SK-N-SH (cell line): ENCODE results near the gene ATAD3B. TPM values are rescaled to one million over a fixed set of nuclear protein-coding genes. Genes with fewer than 3 reads are reported as not detected.

Source experiments
- CTCF ChIA-PET: fragments of 300-600, 350-600 bp; formaldehyde crosslinking; extraction: SDS; loops from one replicate; lab custom pipeline; 2021; lab: Yijun Ruan, JAX
- POLR2A ChIA-PET: fragments of 350-600 bp; sonication (Branson Sonifier 250); formaldehyde crosslinking; extraction: SDS; loops from one replicate; lab custom pipeline; 2020; ENCODE audit warnings: antibody characterized with exemption, inconsistent platforms; lab: Yijun Ruan, JAX
- DNase-seq: peaks from one replicate; pipeline ENCODE4 v3.0.0; 2012
- H2AFZ ChIP-seq: fragments of 200-600 bp; sonication (generic); 2 replicates; pipeline ENCODE4 v1.8.1; 2016; ENCODE audit warnings: antibody characterized with exemption, mild to moderate bottlenecking, low read depth
- H3F3A ChIP-seq: fragments of 200-600 bp; sonication (generic); replicated peaks from 2 replicates; pipeline ENCODE3; 2016; ENCODE audit warnings: antibody characterized with exemption, mild to moderate bottlenecking; ENCODE audit not compliant: insufficient read depth
- H3K27ac ChIP-seq, 2 experiments: fragments of 200-500 bp in 1 of 2; fragments of 200-600 bp in 1 of 2; sonication (Bioruptor generic) in 1 of 2; sonication (generic), shearing (Covaris generic) in 1 of 2; 2 replicates each; pipeline versions ENCODE4 v1.5.1 to v1.6.1; 2014 to 2016; ENCODE audit warnings: low read depth in 2 of 2, inconsistent platforms in 1 of 2, low read length in 1 of 2, mild to moderate bottlenecking in 1 of 2, mixed read lengths in 1 of 2
- H3K27me3 ChIP-seq: fragments of 200-600 bp; sonication (generic), shearing (Covaris generic); 2 replicates; pipeline ENCODE4 v1.6.1; 2016; ENCODE audit warnings: mixed run types; ENCODE audit not compliant: insufficient read depth
- H3K36me3 ChIP-seq, 2 experiments: fragments of 200-500 bp in 1 of 2; fragments of 200-600 bp in 1 of 2; sonication (Bioruptor generic) in 1 of 2; sonication (generic) in 1 of 2; replicated peaks in 1 of 2; 2 replicates each; pipeline versions ENCODE3 to v1.5.1; 2014 to 2016; ENCODE audit warnings: low read length in 1 of 2, mild to moderate bottlenecking in 1 of 2; ENCODE audit not compliant: insufficient read depth in 2 of 2, control insufficient read depth in 1 of 2
- H3K4me1 ChIP-seq, 2 experiments: fragments of 200-500 bp in 1 of 2; fragments of 200-600 bp in 1 of 2; sonication (Bioruptor generic) in 1 of 2; sonication (generic), shearing (Covaris generic) in 1 of 2; 2 replicates each; pipeline versions ENCODE4 v1.5.1 to v1.6.1; 2014 to 2016; ENCODE audit warnings: low read depth in 1 of 2, low read length in 1 of 2, mixed run types in 1 of 2; ENCODE audit not compliant: insufficient read depth in 2 of 2, control insufficient read depth in 1 of 2
- H3K4me2 ChIP-seq: fragments of 200-600 bp; sonication (generic), shearing (Covaris generic); 2 replicates; pipeline ENCODE4 v1.6.1; 2017; ENCODE audit warnings: mixed run types
- H3K4me3 ChIP-seq, 2 experiments: fragments of 200-500 bp in 1 of 2; fragments of 200-600 bp in 1 of 2; sonication (Bioruptor generic) in 1 of 2; sonication (generic), shearing (Covaris generic) in 1 of 2; 2 replicates each; pipeline versions ENCODE4 v1.5.1 to v1.8.1; 2014 to 2016; ENCODE audit warnings: low read depth in 2 of 2, inconsistent platforms in 1 of 2, low read length in 1 of 2, mild to moderate bottlenecking in 1 of 2, mixed read lengths in 1 of 2, moderate library complexity in 1 of 2
- H3K79me2 ChIP-seq: fragments of 200-600 bp; sonication (generic); 2 replicates; pipeline ENCODE4 v1.8.1; 2017; ENCODE audit warnings: mild to moderate bottlenecking; ENCODE audit not compliant: insufficient read depth
- H3K9ac ChIP-seq: fragments of 200-600 bp; sonication (generic); 2 replicates; pipeline ENCODE4 v1.6.1; 2017; ENCODE audit warnings: mixed run types
- H3K9me2 ChIP-seq: fragments of 200-600 bp; sonication (generic); 2 replicates; pipeline ENCODE4 v1.6.1; 2017; ENCODE audit warnings: mixed run types
- H3K9me3 ChIP-seq: fragments of 200-600 bp; sonication (generic); 2 replicates; pipeline ENCODE4 v1.6.1; 2017; ENCODE audit warnings: mixed run types, mild to moderate bottlenecking, moderate library complexity
- H4K20me1 ChIP-seq: fragments of 200-600 bp; sonication (generic); 2 replicates; pipeline ENCODE4 v1.6.1; 2017; ENCODE audit warnings: mild to moderate bottlenecking, mixed run types; ENCODE audit not compliant: insufficient read depth
- CTCF ChIP-seq: fragments of 200-600 bp; sonication (generic); IDR thresholded peaks from 2 replicates; pipeline ENCODE4 v1.6.1; 2017; ENCODE audit warnings: antibody characterized with exemption, mild to moderate bottlenecking, moderate library complexity
- ELF1 ChIP-seq: IDR thresholded peaks from 2 replicates; pipeline ENCODE4 v1.4.0; 2012
- EP300 ChIP-seq, 2 experiments: IDR thresholded peaks; 2 replicates each; pipeline versions ENCODE4 v1.4.0 to v1.6.1; 2012; ENCODE audit warnings: borderline replicate concordance in 1 of 2, low read depth in 1 of 2, low read length in 1 of 2
- EZH2phosphoT487 ChIP-seq: fragments of 200-600 bp; sonication (generic); IDR thresholded peaks from 2 replicates; pipeline ENCODE4 v1.6.1; 2017; ENCODE audit warnings: low read depth, mixed run types, mild to moderate bottlenecking, antibody characterized with exemption, moderate library complexity, borderline replicate concordance
- MAX ChIP-seq: IDR thresholded peaks from 2 replicates; pipeline ENCODE4 v1.4.0; 2012; ENCODE audit warnings: low read depth
- MEF2A ChIP-seq: IDR thresholded peaks from 2 replicates; pipeline ENCODE4 v1.4.0; 2012; ENCODE audit warnings: low read depth, borderline replicate concordance
- NRF1 ChIP-seq: IDR thresholded peaks from 2 replicates; pipeline ENCODE4 v1.6.1; 2012; ENCODE audit warnings: low read depth, mild to moderate bottlenecking, low read length
- PBX3 ChIP-seq: IDR thresholded peaks from 2 replicates; pipeline ENCODE4; 2012
- RCOR1 ChIP-seq: fragments of 150-350 bp; IDR thresholded peaks from 2 replicates; pipeline ENCODE4 v1.6.1; 2017; ENCODE audit warnings: antibody characterized with exemption, low read length
- RXRA ChIP-seq: IDR thresholded peaks from 2 replicates; pipeline ENCODE4 v1.4.0; 2012; ENCODE audit warnings: low read depth, mild to moderate bottlenecking, borderline replicate concordance
- SIN3A ChIP-seq: IDR thresholded peaks from 2 replicates; pipeline ENCODE4 v1.6.1; 2012; ENCODE audit warnings: low read depth, mild to moderate bottlenecking, low read length, moderate library complexity, borderline replicate concordance
- TEAD4 ChIP-seq: IDR thresholded peaks from 2 replicates; pipeline ENCODE4 v1.4.0; 2012; ENCODE audit warnings: mild to moderate bottlenecking, borderline replicate concordance; ENCODE audit not compliant: insufficient read depth
- YY1 ChIP-seq: IDR thresholded peaks from 2 replicates; pipeline ENCODE4 v1.4.0; 2012; ENCODE audit warnings: low read depth, mild to moderate bottlenecking
- WGBS: methylation state at CpG from one replicate; pipeline ENCODE4 v1.1.6; 2017; ENCODE audit warnings: low lambda C conversion rate; 5-methylcytosine and 5-hydroxymethylcytosine counted together
- polyA plus RNA-seq, 3 experiments: library from polyadenylated mRNA; depleted of rRNA; stranded (reverse); fragments of >200 nt; gene quantifications; 2 replicates each; pipeline ENCODE4 v1.2.3, GENCODE V29; 2012
- TF ChIP-seq, protein P1 (sequence below): fragments of 150-350 bp; IDR thresholded peaks from 2 replicates; pipeline ENCODE4 v1.6.1; 2016; ENCODE audit warnings: mild to moderate bottlenecking, low read depth, low read length

Gene ATAD3B
- polyA plus RNA-seq, 1 of the 3 experiments (the other 2 are of a cell fraction): 71.6 TPM

DNA sequence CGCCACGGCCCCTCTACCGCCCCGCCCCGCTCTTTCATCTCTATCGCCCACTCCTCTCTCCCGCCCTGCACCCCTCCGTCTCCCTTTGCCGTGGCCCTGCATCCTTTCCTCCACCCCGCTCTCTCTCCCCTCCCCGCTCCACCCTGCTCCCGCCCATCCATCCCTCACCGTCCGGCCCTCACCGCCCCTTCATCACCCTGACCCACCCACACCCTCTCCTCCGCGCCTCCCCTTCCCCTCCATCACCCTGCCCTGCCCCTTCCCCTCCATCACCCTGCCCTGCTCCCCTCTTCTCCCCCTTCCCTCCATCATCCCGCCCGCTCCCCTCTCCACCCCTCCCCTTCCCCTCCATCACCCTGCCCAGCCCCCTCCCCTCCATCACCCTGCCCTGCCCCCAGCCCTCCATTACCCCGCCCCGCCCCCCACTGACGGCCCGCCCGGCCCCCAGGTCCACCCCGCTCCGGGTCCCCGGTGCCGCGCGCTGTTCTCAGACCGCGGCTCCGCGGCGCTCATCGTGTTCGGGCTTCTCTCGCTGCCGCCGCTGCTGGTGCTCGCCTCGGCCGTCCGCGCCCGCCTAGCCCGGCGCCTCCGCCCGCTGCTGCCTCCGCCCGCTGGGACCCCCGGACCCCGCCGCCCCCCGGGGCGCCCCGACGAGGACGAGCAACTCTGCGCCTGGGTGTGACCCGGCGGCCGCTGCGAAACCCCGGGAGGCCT is 44.3 kb upstream of the ATAD3B start:
- no peaks in the 10 kb centered on the region for H3K9me3 ChIP-seq
- peaks cover 3% of the 10 kb centered on the region for H3F3A ChIP-seq
- peak overlapping the region in 1 of 2 experiments; percentile 23; a peak in 1 of 4 replicates for H3K27ac ChIP-seq
- no peak overlapping the region; the same call in 1 of the 2 replicates for H3K4me2 ChIP-seq
- H3K4me3 ChIP-seq: peak overlapping the region; percentile 48; a peak in 2 of 4 replicates
- TF ChIP-seq RCOR1: no peak
- no peak for TF ChIP-seq MAX
- no peak for TF ChIP-seq CTCF
- TF ChIP-seq ELF1: no peak
- no peak for TF ChIP-seq MEF2A
- TF ChIP-seq, protein P1, sequence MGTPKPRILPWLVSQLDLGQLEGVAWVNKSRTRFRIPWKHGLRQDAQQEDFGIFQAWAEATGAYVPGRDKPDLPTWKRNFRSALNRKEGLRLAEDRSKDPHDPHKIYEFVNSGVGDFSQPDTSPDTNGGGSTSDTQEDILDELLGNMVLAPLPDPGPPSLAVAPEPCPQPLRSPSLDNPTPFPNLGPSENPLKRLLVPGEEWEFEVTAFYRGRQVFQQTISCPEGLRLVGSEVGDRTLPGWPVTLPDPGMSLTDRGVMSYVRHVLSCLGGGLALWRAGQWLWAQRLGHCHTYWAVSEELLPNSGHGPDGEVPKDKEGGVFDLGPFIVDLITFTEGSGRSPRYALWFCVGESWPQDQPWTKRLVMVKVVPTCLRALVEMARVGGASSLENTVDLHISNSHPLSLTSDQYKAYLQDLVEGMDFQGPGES: no peak
- TF ChIP-seq PBX3: no peak
- TF ChIP-seq RXRA: no peak
- no peak for TF ChIP-seq TEAD4
- no peak for TF ChIP-seq NRF1
- TF ChIP-seq SIN3A: no peak
- TF ChIP-seq EZH2phosphoT487: no peak
- DNase-seq: peak; percentile 89
- H3K27me3 ChIP-seq: no peaks in the 10 kb centered on the region
- H3K9me2 ChIP-seq: no peaks in the 10 kb centered on the region
- no peaks in the 10 kb centered on the region for H4K20me1 ChIP-seq
- H2AFZ ChIP-seq: no peak overlapping the region
- H3K4me1 ChIP-seq: peaks cover 0 to 12% of the 10 kb centered on the region in 2 experiments; a peak in 2 of 4 replicates
- no peaks in the 10 kb centered on the region for H3K36me3 ChIP-seq
- CTCF ChIA-PET: no interaction called here
- H3K9ac ChIP-seq: peak overlapping the region; percentile 31; the same call in 1 of the 2 replicates
- no peaks in the 10 kb centered on the region for H3K79me2 ChIP-seq
- POLR2A ChIA-PET: no interaction called here
- WGBS: 37% methylated on average over 47 of the region's 66 CpGs

DNA sequence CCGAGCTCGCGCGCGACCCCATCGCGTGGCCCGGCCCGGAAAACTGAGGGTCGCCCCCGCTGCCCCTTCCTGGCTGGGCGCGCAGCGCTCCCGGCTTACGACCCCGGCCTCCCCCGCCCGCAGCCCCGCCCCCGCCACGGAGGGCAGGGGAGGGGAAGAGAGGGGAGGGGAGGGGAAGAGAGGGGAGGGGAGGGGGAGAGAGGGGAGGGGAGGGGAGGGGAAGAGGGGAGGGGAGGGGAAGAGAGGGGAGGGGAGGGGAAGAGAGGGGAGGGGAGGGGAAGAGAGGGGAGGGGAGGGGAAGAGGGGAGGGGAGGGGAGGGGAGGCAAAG is 43.8 kb upstream of the ATAD3B start:
- Histone ChIP-seq H3K4me3 (peak overlapping the region; percentile 48; a peak in 2 of 4 replicates), H3K4me2 (no peak overlapping the region; the same call in 1 of the 2 replicates), H4K20me1 (no peaks in the 10 kb centered on the region), H3K27me3 (no peaks in the 10 kb centered on the region), H3K9me3 (no peaks in the 10 kb centered on the region), H3F3A (peaks cover 3% of the 10 kb centered on the region), H3K79me2 (no peaks in the 10 kb centered on the region), H3K9ac (peak overlapping the region; percentile 31; the same call in 1 of the 2 replicates), H3K9me2 (no peaks in the 10 kb centered on the region), H3K27ac (peak overlapping the region in 1 of 2 experiments; percentile 23; a peak in 1 of 4 replicates), H3K4me1 (peaks cover 0 to 12% of the 10 kb centered on the region in 2 experiments; a peak in 2 of 4 replicates), H2AFZ (no peak overlapping the region), H3K36me3 (no peaks in the 10 kb centered on the region)
- WGBS: 1% methylated on average over 15 of the region's 22 CpGs
- POLR2A ChIA-PET: no interaction called here
- CTCF ChIA-PET: no interaction called here
- DNase-seq: peak; percentile 80
- TF ChIP-seq CTCF: no peak
- no peak for TF ChIP-seq NRF1
- TF ChIP-seq, protein P1: no peak
- TF ChIP-seq YY1: no peak
- no peak for TF ChIP-seq EP300 (IDR thresholded peaks at IDR 0.05; ENCODE audit: borderline replicate concordance in 1 of 2, low read depth in 1 of 2, low read length in 1 of 2)
- no peak for TF ChIP-seq TEAD4
- no peak for TF ChIP-seq MAX
